ENCODE data around the gene LMAN1L.
A peak's percentile ranks its signal among the peaks of the same experiment; 100 is the strongest.

Gene LMAN1L

DNA sequence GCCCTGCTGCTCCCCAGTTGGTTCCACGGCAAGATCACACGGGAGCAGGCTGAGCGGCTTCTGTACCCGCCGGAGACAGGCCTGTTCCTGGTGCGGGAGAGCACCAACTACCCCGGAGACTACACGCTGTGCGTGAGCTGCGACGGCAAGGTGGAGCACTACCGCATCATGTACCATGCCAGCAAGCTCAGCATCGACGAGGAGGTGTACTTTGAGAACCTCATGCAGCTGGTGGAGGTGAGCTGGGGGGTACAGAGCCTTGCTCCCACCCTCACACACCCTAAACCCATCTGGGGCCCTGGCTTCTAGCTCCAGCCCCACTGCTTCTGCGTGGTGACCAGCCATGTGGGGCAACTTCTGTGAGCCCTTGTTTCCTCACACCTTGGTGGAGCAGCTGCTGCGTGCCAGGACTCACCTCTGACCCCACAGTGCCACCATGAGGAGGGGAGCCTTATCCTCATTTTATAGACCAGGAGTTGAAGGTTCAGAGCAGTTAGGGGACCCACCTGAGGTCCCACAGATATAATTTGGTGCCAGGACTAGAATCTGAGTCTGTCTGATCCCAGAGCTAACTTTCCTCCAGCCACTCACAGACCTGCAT lies 13.3 kb upstream of the LMAN1L start:
- H3K4me3 Mint-ChIP-seq, result peak overlapping the region; percentile 29 to 41

DNA sequence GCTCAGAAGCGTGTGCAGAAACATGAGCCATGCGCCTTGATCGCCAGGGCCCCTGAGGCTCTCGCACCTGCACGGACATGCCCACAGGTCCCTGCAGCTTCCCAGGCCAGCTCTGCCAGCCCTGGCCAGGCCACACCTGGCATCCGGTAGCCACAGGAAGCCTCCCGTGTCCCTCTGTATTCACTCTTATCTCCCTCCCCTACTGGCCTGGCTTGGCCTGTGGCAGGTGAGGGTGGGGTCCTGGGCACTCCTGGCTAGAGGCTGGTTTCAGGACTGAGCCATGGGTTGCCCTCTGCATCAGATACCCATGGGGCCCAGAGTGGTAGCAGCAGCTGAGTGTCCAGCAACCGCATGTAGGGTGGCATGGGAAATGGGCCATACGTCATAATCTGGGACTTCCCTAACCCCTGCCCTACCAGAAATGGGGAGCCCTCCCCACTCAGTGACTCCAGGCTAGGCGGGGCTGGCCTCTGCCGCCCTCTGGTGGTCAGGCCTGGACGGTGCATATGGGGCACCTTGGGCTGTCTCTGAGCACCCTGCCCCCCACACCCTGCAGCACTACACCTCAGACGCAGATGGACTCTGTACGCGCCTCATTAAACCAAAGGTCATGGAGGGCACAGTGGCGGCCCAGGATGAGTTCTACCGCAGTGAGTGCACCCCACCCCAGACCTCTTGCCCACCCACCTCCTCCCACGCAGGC lies 12.6 kb upstream of the LMAN1L start:
- Mint-ChIP-seq H3K4me3 (peak overlapping the region in 1 of 2 donors; percentile 41), H3K27ac (peak overlapping the region; percentile 13 to 63), H3K9me3 (no peaks in the 10 kb centered on the region), H3K27me3 (no peaks in the 10 kb centered on the region), H3K4me1 (peaks cover 72% of the 10 kb centered on the region)
- ATAC-seq (peak; percentile 92), DNase-seq (peak; percentile 86 to 88)

More for the DNA sequence above, 13.3 kb upstream of the LMAN1L start:
- peak in 1 of 2 donors; percentile 41 for DNase-seq
- H3K27me3 Mint-ChIP-seq, result no peaks in the 10 kb centered on the region
- H3K4me1 Mint-ChIP-seq, result peaks cover 77% of the 10 kb centered on the region
- no peaks in the 10 kb centered on the region for H3K9me3 Mint-ChIP-seq
- H3K27ac Mint-ChIP-seq, result peak overlapping the region in 1 of 2 donors; percentile 78
- ATAC-seq, result peak; percentile 40

DNA sequence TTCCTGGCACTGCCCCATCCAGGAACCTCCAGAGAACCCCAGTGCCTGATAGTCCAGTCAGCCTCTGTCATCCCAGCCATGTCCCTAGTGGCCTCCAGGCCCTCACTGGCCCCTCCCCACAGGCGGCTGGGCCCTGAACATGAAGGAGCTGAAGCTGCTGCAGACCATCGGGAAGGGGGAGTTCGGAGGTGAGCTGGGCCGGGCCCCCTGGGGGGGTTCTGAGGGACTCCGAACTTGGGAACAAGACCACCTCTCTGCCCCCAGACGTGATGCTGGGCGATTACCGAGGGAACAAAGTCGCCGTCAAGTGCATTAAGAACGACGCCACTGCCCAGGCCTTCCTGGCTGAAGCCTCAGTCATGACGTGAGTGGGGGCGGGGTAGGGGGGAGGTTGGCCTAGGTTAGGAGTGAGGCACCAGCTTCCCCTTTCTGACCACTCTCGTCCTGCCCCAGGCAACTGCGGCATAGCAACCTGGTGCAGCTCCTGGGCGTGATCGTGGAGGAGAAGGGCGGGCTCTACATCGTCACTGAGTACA lies 12.0 kb upstream of the LMAN1L start:
- Mint-ChIP-seq H3K27me3 (no peaks in the 10 kb centered on the region), H3K27ac (no peak overlapping the region), H3K4me3 (no peak overlapping the region), H3K9me3 (no peaks in the 10 kb centered on the region), H3K4me1 (peaks cover 65% of the 10 kb centered on the region)
- DNase-seq (no peak), ATAC-seq (no peak)

DNA sequence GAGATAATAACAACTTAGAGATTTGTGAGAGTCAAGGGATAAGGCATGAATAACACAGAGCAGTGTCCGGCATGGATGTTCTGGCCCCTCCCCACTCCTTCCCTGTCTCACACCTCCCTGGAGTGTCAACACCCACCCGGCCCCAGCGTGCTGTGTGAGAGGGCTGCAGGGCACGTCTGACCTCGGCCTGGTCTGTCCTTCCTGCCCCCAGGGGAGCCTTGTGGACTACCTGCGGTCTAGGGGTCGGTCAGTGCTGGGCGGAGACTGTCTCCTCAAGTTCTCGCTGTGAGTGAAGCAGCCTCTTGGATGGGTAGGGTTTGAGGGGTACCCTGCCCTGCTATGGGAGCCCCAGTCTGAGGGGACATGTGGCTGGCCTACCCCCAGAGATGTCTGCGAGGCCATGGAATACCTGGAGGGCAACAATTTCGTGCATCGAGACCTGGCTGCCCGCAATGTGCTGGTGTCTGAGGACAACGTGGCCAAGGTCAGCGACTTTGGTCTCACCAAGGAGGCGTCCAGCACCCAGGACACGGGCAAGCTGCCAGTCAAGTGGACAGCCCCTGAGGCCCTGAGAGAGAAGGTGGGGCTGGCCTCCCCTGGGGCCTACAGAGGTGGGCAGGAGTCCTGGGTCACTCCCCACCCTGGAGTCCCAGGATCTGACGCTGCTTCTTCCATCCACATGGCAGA lies 11.2 kb upstream of the LMAN1L start:
- peaks cover 60% of the 10 kb centered on the region for H3K4me1 Mint-ChIP-seq
- DNase-seq, result no peak
- H3K27me3 Mint-ChIP-seq, result no peaks in the 10 kb centered on the region
- no peaks in the 10 kb centered on the region for H3K9me3 Mint-ChIP-seq
- H3K27ac Mint-ChIP-seq, result peak overlapping the region in 1 of 2 donors; percentile 78
- no peak for ATAC-seq
- no peak overlapping the region for H3K4me3 Mint-ChIP-seq

DNA sequence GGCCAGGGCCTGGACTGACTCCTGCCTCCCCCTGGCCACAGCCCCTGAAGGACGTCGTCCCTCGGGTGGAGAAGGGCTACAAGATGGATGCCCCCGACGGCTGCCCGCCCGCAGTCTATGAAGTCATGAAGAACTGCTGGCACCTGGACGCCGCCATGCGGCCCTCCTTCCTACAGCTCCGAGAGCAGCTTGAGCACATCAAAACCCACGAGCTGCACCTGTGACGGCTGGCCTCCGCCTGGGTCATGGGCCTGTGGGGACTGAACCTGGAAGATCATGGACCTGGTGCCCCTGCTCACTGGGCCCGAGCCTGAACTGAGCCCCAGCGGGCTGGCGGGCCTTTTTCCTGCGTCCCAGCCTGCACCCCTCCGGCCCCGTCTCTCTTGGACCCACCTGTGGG lies 10.3 kb upstream of the LMAN1L start:
- H3K9me3 Mint-ChIP-seq, result no peaks in the 10 kb centered on the region
- no peaks in the 10 kb centered on the region for H3K27me3 Mint-ChIP-seq
- no peak overlapping the region for H3K4me3 Mint-ChIP-seq
- peak overlapping the region in 1 of 2 donors; percentile 76 for H3K27ac Mint-ChIP-seq
- DNase-seq (no peak), ATAC-seq (no peak)
- H3K4me1 Mint-ChIP-seq, result peaks cover 62% of the 10 kb centered on the region

DNA sequence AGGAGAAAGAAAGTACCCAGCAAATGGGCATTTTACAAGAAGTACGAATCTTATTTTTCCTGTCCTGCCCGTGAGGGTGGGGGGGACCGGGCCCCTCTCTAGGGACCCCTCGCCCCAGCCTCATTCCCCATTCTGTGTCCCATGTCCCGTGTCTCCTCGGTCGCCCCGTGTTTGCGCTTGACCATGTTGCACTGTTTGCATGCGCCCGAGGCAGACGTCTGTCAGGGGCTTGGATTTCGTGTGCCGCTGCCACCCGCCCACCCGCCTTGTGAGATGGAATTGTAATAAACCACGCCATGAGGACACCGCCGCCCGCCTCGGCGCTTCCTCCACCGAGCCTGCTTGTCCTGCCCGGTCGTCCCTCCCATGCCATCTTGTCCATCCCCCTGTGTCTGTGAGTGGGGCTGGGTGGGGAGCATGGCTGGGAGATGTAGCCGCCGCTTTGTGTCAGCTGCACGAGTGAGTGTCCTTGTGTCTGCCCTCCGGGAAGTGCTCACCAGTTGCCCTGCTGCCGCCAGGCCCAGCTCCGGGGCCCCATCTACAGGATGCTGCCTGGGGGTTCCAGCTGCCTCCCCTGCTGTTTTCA lies 9.7 kb upstream of the LMAN1L start:
- ATAC-seq (no peak), DNase-seq (no peak)
- Mint-ChIP-seq H3K27ac (peak overlapping the region in 1 of 2 donors; percentile 45), H3K4me1 (peaks cover 62% of the 10 kb centered on the region), H3K9me3 (no peaks in the 10 kb centered on the region), H3K4me3 (no peak overlapping the region), H3K27me3 (no peaks in the 10 kb centered on the region)

DNA sequence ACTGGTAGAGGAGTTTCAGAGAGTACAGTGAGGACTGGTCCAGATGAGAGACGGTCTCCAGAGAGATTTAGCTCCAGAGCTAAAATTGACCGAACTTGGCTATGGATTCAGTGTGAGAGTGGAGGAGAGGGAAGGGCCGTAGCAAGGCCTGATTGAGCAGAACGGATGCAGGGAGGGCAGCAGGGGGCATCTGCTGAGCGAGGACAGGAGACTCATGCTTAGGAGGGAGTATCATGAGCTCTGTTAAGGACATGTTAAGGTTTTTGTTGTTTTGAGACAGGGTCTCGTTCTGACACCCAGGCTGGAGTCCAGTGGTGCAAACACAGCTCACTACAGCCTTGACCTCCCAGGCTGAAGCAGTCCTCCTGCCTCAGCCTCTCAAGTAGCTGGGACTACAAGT lies 7.7 kb upstream of the LMAN1L start:
- ATAC-seq (no peak), DNase-seq (no peak)
- H3K9me3 Mint-ChIP-seq, result no peaks in the 10 kb centered on the region
- H3K4me1 Mint-ChIP-seq, result peaks cover 57% of the 10 kb centered on the region
- peak overlapping the region in 1 of 2 donors; percentile 42 for H3K27ac Mint-ChIP-seq
- H3K4me3 Mint-ChIP-seq, result no peak overlapping the region
- H3K27me3 Mint-ChIP-seq, result no peaks in the 10 kb centered on the region

DNA sequence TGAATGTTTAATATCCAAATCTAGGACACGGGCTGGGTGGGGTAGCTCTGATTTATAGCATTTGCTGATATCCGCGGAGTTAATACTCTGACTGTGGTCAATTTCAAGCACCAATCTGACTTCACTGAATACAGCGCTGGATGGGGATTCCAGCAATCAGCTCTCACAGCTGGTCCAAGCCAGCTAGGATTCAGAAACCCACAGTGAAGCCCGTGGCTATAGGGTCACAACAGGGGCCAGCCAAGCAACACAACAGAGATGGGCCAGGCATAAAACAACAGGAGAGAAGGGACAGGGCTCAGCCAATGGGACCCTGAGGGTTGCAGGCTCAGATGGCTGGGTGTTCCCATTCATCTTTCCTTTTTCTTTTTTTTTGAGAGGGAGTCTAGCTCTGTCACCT lies 5.4 kb upstream of the LMAN1L start:
- Mint-ChIP-seq H3K4me3 (no peak overlapping the region), H3K27me3 (no peaks in the 10 kb centered on the region), H3K4me1 (peaks cover 45% of the 10 kb centered on the region), H3K9me3 (no peaks in the 10 kb centered on the region), H3K27ac (peak overlapping the region in 1 of 2 donors; percentile 64)
- no peak for DNase-seq
- ATAC-seq, result peak; percentile 16

DNA sequence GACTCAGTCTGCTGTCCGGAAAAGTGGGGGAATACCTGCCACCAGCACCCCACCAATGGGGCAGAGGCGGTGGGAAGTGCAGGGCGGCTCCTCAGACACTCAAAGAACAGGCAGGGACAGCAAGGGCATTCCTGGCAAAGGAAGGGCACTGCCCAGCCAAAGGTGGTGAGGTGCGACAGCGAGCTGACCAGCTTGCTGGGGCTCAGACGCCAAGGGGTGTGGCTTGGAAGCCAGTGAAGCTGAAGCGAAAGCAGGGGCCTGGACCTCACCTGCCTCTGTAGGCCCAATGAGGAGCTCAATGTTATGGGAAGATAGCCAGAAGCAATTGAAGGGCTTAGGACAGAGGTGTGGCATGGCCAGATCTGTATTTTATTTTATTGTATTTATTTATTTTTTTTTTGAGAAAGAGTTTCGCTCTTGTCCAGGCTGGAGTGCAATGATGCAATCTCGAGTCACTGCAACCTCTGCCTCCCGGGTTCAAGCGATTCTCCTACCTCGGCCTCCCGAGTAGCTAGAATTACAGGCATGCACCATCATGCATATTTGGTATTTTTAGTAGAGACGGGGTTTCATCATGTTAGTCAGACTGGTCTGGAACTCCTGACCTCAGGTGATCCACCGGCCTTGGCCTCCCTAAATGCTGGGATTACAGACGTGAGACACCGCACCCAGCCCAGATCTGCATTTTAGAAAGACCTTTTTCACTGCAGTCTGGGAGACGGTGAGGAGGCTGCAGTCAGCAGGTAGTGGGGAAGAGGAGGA lies 4.4 kb upstream of the LMAN1L start:
- ATAC-seq, result no peak
- Mint-ChIP-seq H3K27ac (peak overlapping the region in 1 of 2 donors; percentile 77), H3K27me3 (no peaks in the 10 kb centered on the region), H3K4me1 (peaks cover 40% of the 10 kb centered on the region), H3K9me3 (no peaks in the 10 kb centered on the region), H3K4me3 (no peak overlapping the region)
- no peak for DNase-seq

DNA sequence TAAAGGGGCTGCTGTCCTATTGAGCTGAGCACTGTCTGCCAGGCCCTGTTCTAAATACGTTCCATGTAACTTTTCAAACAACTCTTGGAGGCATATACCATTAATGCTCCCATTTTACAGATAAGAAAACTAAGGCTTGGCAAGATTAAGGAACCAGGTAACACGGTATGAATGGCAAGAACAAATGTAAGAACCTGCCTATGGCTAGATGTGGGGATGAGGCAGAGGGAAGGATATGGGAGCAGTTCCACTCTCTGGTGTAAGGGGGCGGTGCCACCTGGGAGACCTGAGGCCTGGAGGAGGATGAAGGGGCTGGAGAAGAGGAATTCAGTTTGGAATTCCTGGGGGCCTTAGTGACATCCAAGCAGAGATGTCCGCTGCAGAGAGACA lies 3.8 kb upstream of the LMAN1L start:
- no peaks in the 10 kb centered on the region for H3K27me3 Mint-ChIP-seq
- DNase-seq (no peak), ATAC-seq (peak; percentile 33)
- H3K4me1 Mint-ChIP-seq, result peaks cover 38% of the 10 kb centered on the region
- H3K27ac Mint-ChIP-seq, result peak overlapping the region; percentile 4 to 89
- H3K9me3 Mint-ChIP-seq, result no peaks in the 10 kb centered on the region
- peak overlapping the region in 1 of 2 donors; percentile 7 for H3K4me3 Mint-ChIP-seq

DNA sequence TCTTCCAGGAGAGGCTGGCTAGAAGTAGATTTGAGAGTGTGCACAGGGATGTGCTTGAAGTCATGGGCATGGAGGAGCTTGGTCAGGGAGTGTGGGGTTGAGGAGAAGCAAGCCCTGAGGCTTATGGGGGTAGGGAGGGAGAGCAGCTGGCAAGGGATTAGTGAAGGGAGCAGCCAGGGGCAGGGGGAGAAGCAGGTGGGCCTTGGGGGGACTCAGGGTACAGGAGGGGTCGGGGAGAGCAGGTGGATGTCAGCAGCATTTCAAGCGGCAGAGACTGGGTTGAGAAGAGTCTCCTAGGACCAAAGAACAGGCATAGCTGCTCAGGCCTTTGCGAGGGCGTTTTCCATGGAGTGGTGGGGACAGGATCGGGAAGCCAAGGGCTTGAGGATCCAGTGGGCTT lies 3.4 kb upstream of the LMAN1L start:
- H3K4me3 Mint-ChIP-seq, result peak overlapping the region in 1 of 2 donors; percentile 7
- peak overlapping the region; percentile 20 to 89 for H3K27ac Mint-ChIP-seq

DNA sequence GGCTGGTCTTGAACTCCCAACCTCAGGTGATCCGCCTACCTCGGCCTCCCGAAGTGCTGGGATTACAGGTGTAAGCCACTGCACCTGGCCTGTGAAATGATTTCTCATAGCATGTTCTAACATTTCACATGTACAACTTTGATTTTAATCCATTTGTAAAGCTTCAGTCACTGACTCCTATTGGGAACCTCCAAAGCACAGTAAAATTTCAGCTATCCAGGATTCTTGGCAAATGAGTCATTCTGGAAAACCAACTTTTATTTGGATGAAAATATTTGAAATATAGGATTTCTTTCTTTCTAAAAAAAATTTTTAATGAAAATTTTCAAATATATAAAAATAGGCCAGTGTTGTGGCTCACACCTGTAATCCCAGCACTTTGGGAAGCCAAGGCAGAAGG lies 2.7 kb upstream of the LMAN1L start:
- H3K27ac Mint-ChIP-seq, result no peak overlapping the region
- H3K9me3 Mint-ChIP-seq, result no peaks in the 10 kb centered on the region
- peaks cover 33% of the 10 kb centered on the region for H3K4me1 Mint-ChIP-seq
- no peaks in the 10 kb centered on the region for H3K27me3 Mint-ChIP-seq
- ATAC-seq, result no peak
- no peak for DNase-seq
- H3K4me3 Mint-ChIP-seq, result no peak overlapping the region

More for the DNA sequence above, 3.4 kb upstream of the LMAN1L start:
- DNase-seq, result no peak
- Mint-ChIP-seq H3K27me3 (no peaks in the 10 kb centered on the region), H3K4me1 (peaks cover 35% of the 10 kb centered on the region), H3K9me3 (no peaks in the 10 kb centered on the region)
- peak; percentile 5 for ATAC-seq

DNA sequence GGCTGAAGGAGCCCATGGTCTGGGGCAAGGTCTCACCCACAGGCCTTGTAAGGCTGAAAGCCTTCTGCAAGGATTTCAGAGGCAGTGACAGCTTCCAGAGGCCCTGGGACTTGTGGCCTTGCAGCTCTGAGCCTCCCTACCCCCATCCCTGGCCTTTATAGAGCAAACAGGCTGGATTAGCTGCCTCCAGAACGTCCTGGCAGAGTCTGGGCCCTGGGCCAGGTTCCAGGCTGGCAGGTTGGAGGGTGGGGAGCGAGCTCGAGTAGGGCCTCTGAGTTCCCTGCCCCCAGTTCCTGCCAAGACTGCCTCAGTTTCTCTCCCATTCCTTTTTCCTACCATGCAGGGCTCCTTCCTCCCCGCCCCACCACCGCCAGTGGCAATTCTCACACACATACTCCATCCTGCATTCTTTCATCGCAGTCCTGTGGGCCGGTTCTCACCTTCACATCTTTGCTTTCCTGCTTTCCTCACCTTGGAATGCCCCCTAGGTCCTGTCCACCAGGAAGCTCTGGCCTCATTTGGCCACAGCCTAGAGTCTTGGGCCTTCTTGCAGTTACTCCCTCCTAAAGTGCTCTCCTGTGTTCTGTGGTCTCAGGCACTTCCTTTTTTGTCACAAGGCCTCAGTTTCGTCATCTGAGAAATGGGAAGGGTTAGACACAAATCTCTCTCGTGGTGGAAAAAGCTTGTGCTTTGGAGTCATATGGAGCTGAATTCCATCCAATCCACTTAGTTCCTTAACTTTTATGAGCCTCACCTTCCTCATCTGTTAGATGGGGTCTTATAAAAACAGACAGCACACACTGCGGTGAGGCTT lies 2.7 kb downstream of the LMAN1L start:
- ATAC-seq (no peak), DNase-seq (no peak)
- Mint-ChIP-seq H3K27ac (peak overlapping the region; percentile 0 to 43), H3K27me3 (peaks cover 9% of the 10 kb centered on the region), H3K4me1 (peaks cover 18% of the 10 kb centered on the region), H3K4me3 (no peak overlapping the region), H3K9me3 (no peaks in the 10 kb centered on the region)

DNA sequence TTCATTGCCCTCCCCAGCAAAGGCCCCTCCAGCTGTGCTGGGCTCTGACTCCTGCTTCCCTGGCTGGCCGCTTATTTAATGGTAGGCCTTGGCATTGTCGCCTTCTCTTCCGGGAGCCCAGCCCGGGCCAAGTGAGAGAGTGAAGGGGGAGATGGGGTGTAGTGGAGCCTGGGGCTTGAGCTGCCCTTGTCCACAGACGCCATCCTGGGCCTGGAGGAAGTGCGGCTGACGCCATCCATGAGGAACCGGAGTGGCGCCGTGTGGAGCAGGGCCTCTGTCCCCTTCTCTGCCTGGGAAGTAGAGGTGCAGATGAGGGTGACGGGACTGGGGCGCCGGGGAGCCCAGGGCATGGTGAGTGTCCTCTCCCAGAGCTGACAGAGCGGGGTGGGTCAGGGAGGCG lies 3.3 kb downstream of the LMAN1L start:
- DNase-seq (no peak), ATAC-seq (no peak)
- Mint-ChIP-seq H3K4me1 (peaks cover 18% of the 10 kb centered on the region), H3K4me3 (no peak overlapping the region), H3K27ac (peak overlapping the region in 1 of 2 donors; percentile 42), H3K27me3 (peaks cover 9% of the 10 kb centered on the region), H3K9me3 (no peaks in the 10 kb centered on the region)
